ENCODE measurements around the gene PEX10.

PEX10 gene

GRCh38 chr1:2418791-2419320 lies 6.5 kb upstream of the PEX10 start:
- no peak for DNase-seq

- no peak for DNase-seq
Observed at GRCh38 chr1:2417833-2418225, 5.5 kb upstream of the PEX10 start.

GRCh38 chr1:2417083-2417832 lies 4.9 kb upstream of the PEX10 start:
- DNase-seq = no peak

DNA sequence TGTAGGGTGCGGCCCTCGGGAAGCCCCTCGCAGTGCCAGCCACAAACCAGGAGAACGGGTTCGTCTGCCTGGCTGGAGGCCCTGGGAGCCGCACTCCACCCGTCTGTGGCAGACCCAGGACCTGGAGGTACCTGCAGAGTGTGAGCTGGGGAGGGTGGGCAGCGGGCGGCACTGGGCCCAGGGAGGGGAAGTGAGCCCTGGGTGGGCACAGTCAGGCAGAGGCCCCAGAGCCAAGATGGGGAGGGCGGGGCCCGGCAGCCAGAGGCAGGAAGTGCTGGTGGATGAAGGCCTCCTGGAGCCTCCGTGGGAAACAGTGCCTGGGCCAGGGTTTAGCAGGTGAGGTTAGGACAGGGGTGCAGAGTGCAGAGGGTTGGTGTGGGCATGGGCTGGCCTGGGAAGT lies 4.0 kb upstream of the PEX10 start:
- DNase-seq = no peak

DNA sequence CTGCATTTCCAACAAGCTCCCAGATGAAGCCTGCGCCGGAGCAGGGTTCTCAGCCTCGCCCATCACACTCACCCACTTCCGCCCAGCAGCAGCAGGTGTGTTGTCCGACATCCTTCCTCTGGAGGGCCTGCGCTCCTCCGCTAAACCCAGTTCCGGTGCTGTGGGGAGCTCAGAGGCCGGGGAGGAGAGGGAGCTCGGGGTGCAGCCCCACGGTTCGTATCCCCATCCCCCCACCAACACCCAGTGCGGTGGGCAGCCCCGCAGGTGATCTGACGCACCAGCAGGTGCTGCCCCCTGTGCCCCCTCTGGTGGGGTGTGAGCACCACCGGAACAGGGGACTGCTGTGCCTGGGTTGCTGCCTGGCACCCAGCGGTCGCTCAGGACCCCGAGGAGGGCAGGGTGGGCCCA lies 3.4 kb upstream of the PEX10 start:
- DNase-seq = no peak

DNA sequence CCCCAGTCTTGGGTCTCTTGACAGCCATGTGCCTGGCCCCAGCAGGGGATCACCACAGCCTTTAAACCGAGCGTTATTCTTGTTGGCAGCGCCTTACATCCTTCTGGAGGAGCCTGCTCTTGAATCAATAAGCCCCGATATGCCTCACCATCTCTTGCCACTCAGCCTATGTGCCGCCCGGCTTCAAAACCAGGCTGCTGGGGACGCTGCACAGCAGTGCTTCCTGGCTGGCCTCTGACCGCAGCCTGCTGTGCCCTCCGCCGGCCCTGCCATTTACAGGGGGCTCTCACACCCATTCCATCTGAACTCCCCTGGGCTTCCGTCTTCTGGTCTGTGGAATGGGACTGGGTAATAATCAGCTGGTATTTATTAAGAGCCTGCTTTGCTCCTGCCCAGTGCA lies 3.0 kb upstream of the PEX10 start:
- DNase-seq = no peak

DNA sequence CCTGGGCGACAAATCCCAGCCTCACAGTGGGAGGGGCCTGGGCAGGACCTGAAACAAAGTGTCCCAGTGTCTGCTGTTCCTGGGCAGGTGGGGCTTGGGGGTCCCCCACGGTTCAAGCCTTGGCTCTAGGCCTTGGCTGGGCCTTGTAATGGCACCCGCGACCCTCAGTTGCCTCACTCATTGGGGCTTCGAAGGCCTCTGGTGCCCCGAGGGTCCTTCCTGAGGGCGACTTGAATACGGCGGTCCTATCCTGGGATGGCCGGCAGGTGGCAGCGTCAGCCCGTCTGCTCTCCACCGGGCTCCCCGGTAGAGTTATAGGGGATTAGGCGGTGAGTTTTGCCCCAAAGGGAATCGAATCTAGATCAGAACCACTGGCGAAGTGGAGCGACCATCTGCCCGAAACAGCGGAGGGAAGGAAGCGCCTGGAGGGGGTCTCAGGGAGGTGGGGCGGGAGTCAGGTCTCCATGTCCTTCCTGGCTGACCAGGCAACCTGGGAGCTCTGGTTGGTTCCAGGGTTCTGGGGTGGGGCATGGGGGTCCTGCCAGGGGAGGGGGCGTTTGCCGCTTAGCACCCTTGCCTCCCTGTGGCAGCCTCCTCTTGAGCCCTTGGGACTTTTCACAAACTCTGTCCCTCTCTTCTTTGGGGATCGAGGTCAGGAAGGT lies 2.1 kb upstream of the PEX10 start:
- DNase-seq = peak; percentile 70

DNA sequence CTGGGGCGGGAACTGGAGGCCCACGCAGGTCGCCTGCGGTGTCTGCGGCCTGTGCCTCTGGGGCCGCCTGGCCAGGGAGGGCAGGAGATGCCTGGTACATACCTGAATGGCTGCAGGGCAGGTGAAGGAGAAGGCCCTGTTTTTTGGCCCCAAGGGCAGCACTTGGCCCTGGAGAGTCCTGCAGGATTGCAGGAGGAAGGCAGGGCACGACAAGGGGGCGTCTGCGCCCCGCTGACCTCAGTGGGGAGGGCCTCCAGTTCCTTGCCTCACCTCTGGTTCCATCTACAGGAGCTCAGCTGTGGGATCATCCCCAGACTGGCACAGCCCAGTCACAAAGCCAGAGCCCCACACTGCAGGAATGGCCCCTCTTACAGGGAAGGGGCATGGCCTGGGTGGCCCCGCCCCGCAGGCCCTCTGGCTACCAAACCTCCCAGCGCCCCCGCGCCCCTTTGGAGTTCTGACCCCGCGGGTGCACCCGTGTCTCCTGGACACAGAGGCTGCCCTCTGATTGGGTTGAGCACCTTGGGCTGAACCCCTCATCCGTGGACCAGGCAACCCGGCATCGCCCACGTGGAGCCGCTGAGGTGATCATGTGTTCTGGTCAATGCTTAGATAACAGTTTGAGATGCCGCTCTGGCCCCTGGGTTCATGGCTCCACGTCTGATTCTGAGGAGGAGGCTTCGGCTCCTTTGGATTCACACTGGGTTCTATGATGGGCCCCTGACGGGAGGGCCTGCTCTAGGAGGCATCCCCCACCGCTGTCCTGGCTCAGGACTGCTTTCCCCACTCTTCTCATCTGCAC lies 1.3 kb upstream of the PEX10 start:
- no peak for DNase-seq

GRCh38 chr1:2412773-2413494 lies 570 bp upstream of the PEX10 start:
- DNase-seq = no peak

- no peak for DNase-seq
Observed at GRCh38 chr1:2411801-2412394, 466 bp downstream of the PEX10 start.

DNA sequence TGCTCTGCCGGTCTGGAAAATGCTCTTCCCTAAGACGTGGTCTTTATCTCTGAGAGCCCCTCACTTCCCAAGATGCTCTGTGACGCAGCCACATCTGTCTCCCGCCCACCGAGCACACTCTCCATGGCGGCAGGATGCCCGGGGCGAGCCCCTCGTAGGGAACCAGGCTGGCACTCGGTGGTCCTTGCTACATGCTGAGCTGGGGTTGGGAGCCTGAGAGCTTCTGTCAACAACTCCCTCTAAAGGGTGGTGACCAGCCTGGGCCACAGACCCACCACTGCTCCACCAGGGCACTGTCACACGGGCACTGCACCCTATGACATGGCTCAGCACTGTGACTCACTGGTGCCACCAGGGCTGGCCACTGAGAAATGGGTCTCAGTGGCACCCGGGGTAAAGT lies 2.6 kb downstream of the PEX10 start:
- DNase-seq = no peak

DNA sequence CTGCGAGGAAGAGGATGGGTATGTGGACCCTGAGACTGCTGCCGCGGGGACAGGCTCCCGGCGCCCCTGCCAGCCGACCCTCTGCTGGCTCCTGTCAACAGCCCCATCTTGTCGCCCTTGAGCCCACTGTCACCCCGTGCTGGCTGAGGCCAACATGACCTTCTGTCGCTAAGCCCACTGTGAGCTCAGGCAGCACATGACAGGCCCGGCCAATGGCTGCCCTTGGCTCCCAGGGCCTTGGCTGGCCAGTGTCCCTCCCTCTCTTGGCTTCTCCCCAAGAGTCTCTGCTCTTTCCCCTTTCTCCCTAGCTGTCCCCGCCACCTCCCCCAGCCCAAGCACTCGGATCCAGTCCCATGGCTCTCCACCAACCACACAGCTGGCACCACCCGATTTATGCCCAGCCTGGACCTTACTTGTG lies 3.5 kb downstream of the PEX10 start:
- no peak for DNase-seq

GRCh38 chr1:2408456-2408855 lies 3.9 kb downstream of the PEX10 start:
- no peak for DNase-seq

- DNase-seq = no peak
Observed at GRCh38 chr1:2407991-2408275, 4.4 kb downstream of the PEX10 start.

GRCh38 chr1:2407166-2407990 lies 5.0 kb downstream of the PEX10 start:
- no peak for DNase-seq

DNA sequence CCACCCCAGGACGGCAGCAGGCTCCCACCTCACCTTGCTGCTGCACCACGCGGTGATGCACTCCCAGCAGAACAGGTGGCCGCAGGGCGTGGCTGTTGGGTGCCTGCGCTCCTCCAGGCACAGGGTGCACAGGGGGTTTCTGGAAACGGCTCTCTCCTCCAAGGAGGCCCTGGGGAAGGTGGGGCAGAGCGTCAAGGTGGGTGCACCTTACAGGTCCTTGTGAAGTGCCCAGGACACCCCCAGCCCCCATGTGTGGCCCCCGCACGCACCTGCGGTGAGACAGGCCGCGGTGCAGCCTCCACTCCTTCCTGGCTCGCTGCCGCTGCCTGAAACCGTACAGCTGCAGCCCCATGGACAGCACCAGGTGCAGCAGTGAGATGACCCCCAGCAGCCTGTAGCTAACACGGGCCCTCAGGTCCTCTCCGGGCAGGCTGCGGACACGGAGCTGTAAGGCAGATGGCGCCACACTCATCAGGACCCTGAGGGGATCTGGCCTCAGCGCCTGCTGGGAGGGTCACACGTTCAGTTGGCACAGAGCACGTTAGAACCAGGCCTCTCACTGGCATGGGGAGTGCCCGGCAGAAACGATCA lies 5.8 kb downstream of the PEX10 start:
- DNase-seq = no peak

DNA sequence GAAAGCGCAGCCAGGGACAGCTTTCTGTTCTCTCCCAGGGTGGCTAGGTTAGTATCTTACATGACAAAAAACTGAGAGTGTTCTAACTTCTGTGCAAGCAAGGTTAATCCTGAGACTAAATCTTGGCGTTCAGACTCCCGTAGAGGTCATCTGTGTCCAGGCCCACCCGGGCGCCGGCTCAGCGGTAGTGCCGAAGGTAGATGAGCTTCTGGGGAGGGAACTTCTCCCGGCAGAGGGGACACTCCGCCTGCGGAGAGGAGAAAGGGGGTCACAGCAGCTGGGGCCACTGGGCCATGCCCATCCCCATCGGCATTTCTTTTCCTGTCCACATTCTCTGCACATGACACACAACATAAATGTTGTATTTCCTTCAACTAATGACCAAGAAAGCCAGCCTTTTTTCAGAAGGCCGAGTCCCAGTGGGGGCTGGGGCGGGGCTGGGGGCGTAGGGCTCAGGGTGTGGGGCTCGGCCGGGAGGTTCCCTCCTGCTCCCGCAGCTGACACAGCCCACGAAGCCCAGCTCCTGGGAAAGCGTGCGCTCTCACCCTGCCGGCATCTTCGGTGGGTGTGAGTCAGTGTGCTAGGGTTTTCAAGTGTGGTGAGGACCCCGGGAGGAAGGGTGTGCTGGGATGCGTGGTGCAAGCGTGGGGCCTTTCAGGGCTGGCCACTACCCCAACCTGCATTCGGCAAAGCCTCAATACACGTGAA lies 6.6 kb downstream of the PEX10 start:
- DNase-seq = no peak

DNA sequence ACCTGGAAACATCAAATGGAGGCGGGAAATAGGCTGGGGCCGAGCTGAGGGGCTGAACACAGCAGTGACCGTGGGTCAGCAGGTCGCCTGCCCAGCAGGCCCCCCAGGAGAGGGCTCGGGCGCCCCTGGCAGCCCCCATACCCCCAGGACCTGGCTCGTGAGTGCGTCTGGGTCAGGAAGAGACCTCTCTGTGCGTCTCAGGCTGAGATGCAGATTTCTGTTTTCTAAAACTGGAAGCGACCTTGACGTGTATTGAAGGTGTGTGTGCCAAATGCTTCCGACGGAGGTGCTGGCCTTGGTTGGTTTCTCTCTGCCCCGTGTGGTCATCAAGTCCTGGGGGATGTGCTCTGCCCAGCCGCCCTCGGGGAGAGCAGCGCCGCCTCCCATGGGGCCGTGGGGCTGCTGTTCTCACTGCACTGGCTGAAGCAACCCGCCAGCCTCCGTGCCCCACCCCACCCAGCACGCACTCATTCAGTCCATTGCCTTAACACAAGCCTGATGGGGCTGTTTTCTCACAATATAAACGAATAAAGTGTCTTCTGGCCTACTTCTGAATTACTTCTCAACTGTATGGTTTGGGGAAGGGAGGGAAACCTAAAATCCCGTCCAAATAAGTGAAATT lies 7.4 kb downstream of the PEX10 start:
- DNase-seq = no peak

- no peak for DNase-seq
Observed at GRCh38 chr1:2404142-2404889, 8.0 kb downstream of the PEX10 start.

DNA sequence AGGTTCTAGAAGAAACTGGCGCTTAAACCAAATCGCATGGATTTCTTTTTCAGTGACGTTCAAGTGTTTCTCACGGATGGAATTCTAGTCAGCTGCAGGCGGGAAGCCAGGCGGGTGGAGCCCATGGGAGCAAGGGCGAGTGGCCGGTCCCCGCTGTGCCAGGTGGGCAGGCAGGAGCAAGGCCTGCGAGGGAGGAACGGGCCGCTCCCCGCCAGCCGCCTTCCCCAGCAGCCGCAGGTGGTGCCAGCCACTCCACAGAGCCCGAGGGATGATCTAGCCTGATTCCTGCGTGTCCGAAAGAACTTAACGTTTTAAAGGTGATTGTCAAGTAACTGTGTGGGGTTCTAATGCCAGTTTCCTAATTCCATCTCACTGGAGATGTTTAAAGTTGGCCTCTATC lies 9.1 kb downstream of the PEX10 start:
- no peak for DNase-seq
